ENCODE data around the gene TMEM204.

GRCh38 chr16:1519831-1520230 is 13.6 kb upstream of the TMEM204 start:
- TF ChIP-seq CTCF (IDR thresholded peaks at IDR 0.05), result no peak
- TF ChIP-seq POLR2AphosphoS5 (IDR thresholded peaks at IDR 0.05), result no peak
- no peak for TF ChIP-seq POLR2A (IDR thresholded peaks at IDR 0.05; ENCODE audit: low read depth)
